ENCODE measurements around the gene MAP4.

DNA sequence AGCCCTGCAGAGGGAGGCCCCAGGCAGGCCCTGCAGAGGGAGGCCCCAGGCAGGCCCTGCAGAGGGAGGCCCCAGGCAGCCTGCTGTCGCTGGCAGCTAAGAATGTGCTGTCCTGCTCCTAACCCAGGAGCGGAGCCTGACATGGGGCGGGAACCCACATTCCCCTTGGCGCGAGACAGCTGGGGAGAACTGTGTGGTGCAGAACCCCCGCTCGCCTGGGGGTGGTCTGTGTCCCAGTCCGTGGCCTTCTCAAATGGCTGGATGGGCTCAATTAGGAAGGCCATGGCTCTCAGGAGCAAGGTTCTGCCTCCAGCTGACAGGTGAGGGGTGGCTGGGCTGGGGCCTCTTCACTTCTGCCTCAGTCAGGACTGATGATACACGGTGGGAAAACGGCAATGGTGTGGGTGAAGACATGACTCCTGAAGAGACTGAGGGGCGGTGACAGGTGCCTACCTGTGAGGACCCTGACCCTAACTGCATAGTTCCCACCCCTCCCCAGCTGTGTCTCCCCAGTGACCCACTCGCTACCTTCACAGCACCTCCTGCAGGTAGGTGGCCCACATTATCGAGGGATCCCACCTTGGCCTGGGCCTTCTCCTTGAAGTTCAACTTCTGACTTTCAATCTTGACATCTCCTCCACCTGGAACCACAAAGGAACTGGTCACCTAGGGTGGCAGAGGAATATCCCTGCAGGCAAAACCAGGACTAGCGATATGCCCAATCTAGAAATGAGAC lies 161.3 kb downstream of the MAP4 start:
- TF ChIP-seq, protein P1, sequence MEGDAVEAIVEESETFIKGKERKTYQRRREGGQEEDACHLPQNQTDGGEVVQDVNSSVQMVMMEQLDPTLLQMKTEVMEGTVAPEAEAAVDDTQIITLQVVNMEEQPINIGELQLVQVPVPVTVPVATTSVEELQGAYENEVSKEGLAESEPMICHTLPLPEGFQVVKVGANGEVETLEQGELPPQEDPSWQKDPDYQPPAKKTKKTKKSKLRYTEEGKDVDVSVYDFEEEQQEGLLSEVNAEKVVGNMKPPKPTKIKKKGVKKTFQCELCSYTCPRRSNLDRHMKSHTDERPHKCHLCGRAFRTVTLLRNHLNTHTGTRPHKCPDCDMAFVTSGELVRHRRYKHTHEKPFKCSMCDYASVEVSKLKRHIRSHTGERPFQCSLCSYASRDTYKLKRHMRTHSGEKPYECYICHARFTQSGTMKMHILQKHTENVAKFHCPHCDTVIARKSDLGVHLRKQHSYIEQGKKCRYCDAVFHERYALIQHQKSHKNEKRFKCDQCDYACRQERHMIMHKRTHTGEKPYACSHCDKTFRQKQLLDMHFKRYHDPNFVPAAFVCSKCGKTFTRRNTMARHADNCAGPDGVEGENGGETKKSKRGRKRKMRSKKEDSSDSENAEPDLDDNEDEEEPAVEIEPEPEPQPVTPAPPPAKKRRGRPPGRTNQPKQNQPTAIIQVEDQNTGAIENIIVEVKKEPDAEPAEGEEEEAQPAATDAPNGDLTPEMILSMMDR (IDR thresholded peaks at IDR 0.05), result no peak
- no peak for TF ChIP-seq EZH2 (IDR thresholded peaks at IDR 0.05; ENCODE audit: borderline replicate concordance, insufficient read depth, low read depth, low read length, poor library complexity, severe bottlenecking)
